Right atrium auricular region (tissue), 2 donors: ENCODE results near the gene RERE. TPM values are rescaled to one million over a fixed set of nuclear protein-coding genes. Genes with fewer than 3 reads are reported as not detected.
A peak's percentile ranks its signal among the peaks of the same experiment; 100 is the strongest.

Source experiments
- DNase-seq: peaks from one replicate; pipeline ENCODE4 v3.0.0-alpha.2; 2019; ENCODE audit warnings: low spot score
- H3K27ac ChIP-seq, 2 donors: fragments of 200-600 bp; sonication (generic); 1 replicate in 1 of 2; 2 replicates in 1 of 2; pipeline ENCODE4 v1.5.1; 2016 to 2019
- H3K27me3 ChIP-seq, 2 donors: fragments of 200-600 bp; sonication (generic); one replicate each; pipeline versions ENCODE4 v1.5.1 to v1.6.0; 2017 to 2019
- H3K36me3 ChIP-seq: fragments of 200-600 bp; sonication (generic); one replicate; pipeline ENCODE4 v1.5.1; 2016
- H3K4me1 ChIP-seq, 2 donors: fragments of 200-600 bp; sonication (generic); one replicate each; pipeline versions ENCODE4 v1.5.1 to v1.6.0; 2017 to 2019
- H3K4me3 ChIP-seq, 2 donors: fragments of 200-600 bp; sonication (generic); 1 replicate in 1 of 2; 2 replicates in 1 of 2; pipeline ENCODE4 v1.5.1; 2017 to 2019; ENCODE audit warnings: mild to moderate bottlenecking in 1 of 2, moderate library complexity in 1 of 2
- H3K9me3 ChIP-seq, 2 donors: fragments of 200-600 bp; sonication (generic); one replicate each; pipeline ENCODE4 v1.5.1; 2019
- total RNA-seq, 2 donors: library from RNA; depleted of rRNA; stranded (reverse); fragments of >200 nt; gene quantifications; one replicate each; pipeline ENCODE4 v1.1.0, GENCODE V29; 2016
- TF ChIP-seq, protein P1 (sequence below), 2 donors: fragments of 200-600 bp; sonication (generic); IDR thresholded peaks; one replicate each; pipeline ENCODE4 v1.5.1; 2019; ENCODE audit warnings: antibody characterized with exemption in 2 of 2

Gene RERE
- total RNA-seq, 2 donors from 2014 or later = 99.8 to 125 TPM

DNA sequence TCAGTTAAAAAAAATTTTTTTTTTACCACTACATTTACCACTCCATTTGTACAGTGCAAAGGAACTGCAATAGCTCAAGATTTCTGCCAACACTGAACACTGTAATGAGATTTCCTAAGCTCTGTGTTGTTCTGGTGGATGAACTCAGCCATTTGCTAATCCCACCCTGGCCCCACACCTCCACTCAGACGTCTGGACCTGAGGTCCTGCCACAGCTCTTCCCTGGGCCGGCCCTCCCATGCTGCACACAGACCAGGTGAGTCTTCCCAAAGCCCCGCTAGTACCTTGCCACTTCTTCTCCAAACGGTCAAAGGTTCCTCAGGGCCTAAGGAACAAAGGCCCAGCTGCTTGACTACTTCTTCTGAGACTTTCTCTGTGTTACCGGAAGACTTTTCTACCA, 443.1 kb downstream of the RERE start:
- peaks cover 8% of the 10 kb centered on the region for H3K36me3 ChIP-seq
- no peak for DNase-seq
- peak overlapping the region; percentile 90 to 98 for H3K27ac ChIP-seq
- H3K4me1 ChIP-seq = peaks cover 0 to 92% of the 10 kb centered on the region in 2 donors
- no peaks in the 10 kb centered on the region for H3K9me3 ChIP-seq
- H3K27me3 ChIP-seq = no peaks in the 10 kb centered on the region
- H3K4me3 ChIP-seq = no peak overlapping the region
- TF ChIP-seq, protein P1, sequence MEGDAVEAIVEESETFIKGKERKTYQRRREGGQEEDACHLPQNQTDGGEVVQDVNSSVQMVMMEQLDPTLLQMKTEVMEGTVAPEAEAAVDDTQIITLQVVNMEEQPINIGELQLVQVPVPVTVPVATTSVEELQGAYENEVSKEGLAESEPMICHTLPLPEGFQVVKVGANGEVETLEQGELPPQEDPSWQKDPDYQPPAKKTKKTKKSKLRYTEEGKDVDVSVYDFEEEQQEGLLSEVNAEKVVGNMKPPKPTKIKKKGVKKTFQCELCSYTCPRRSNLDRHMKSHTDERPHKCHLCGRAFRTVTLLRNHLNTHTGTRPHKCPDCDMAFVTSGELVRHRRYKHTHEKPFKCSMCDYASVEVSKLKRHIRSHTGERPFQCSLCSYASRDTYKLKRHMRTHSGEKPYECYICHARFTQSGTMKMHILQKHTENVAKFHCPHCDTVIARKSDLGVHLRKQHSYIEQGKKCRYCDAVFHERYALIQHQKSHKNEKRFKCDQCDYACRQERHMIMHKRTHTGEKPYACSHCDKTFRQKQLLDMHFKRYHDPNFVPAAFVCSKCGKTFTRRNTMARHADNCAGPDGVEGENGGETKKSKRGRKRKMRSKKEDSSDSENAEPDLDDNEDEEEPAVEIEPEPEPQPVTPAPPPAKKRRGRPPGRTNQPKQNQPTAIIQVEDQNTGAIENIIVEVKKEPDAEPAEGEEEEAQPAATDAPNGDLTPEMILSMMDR (IDR thresholded peaks at IDR 0.05) = no peak

DNA sequence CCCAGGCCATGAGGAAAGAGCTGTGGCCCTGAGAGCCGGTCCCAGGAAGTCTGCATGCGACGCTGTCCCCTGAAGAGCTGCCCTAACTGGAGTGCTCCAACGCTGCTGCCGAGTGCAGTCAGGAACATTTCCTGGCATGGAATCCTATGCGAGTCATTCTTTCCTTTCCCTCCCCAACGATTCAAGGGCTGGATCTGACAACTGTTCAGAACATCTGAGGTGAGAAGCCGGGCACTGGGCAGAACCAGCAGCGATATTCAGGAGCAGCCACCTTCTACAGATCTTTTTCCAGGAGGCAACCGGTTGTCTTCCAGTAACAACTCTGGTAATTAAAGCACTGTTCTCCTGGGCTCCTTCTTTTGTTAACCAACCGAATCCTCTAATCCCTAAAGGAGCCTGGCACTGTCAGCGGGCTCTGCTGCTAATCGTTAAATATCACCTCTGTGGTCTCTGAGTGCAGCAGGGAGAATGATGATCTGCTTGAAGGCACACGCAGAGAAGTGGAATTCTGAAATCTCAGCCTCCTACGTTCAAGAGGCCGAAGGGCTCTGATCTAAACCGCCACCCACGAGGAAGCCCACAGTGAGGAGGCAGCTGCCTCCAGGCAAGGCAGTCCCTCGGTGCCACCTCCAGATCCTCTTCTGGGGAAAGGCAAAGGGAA, 443.7 kb downstream of the RERE start:
- DNase-seq = peak; percentile 90
- H3K9me3 ChIP-seq = no peaks in the 10 kb centered on the region
- peak overlapping the region; percentile 90 to 98 for H3K27ac ChIP-seq
- H3K4me1 ChIP-seq = peaks cover 0 to 90% of the 10 kb centered on the region in 2 donors
- TF ChIP-seq, protein P1 (IDR thresholded peaks at IDR 0.05) = no peak
- no peaks in the 10 kb centered on the region for H3K27me3 ChIP-seq
- peak overlapping the region in 1 of 2 donors; percentile 21 for H3K4me3 ChIP-seq
- H3K36me3 ChIP-seq = peaks cover 8% of the 10 kb centered on the region

- H3K9me3 ChIP-seq = no peaks in the 10 kb centered on the region
- peak overlapping the region; percentile 90 to 98 for H3K27ac ChIP-seq
- peaks cover 0 to 89% of the 10 kb centered on the region in 2 donors for H3K4me1 ChIP-seq
- peaks cover 8% of the 10 kb centered on the region for H3K36me3 ChIP-seq
- H3K4me3 ChIP-seq = peak overlapping the region in 1 of 2 donors; percentile 21
- DNase-seq = no peak
- TF ChIP-seq, protein P1 (IDR thresholded peaks at IDR 0.05) = no peak
- no peaks in the 10 kb centered on the region for H3K27me3 ChIP-seq
These were observed 444.3 kb downstream of the RERE start for GRCh38 chr1:8373125-8373524.

DNA sequence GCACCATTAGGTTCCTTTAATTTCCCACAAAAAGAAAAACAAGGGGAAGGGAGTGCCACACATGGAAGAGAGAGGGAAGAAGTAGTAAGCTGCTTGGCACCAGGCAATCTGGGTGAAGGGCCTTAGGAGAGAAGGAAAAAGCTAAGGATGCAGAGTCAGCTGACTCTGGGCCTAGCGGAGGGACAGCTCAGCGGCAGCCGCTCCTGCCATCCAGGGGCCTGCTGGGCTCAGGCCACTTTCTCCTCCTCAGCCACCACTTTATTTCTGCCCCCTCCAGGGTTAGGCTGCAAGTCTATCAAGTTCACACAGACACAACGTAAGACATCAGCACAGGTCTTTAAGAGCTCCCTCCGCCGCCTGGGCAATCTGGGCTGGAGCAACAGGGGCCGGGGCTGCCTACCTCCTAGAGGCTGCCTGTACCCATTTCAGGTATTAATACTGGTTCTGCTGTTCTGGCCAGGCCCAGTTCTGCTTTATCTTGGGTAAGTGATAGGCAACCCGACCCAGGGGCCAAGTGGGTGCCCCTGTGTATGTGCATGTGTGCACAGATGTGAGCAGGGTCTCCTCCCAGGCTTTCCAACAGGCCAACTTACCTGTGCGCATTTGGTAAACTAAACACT, 446.0 kb downstream of the RERE start:
- TF ChIP-seq, protein P1 (IDR thresholded peaks at IDR 0.05) = no peak
- H3K27ac ChIP-seq = peak overlapping the region; percentile 90 to 98
- no peaks in the 10 kb centered on the region for H3K9me3 ChIP-seq
- H3K36me3 ChIP-seq = peaks cover 10% of the 10 kb centered on the region
- peaks cover 0 to 89% of the 10 kb centered on the region in 2 donors for H3K4me1 ChIP-seq
- DNase-seq = no peak
- H3K27me3 ChIP-seq = no peaks in the 10 kb centered on the region
- H3K4me3 ChIP-seq = no peak overlapping the region

DNA sequence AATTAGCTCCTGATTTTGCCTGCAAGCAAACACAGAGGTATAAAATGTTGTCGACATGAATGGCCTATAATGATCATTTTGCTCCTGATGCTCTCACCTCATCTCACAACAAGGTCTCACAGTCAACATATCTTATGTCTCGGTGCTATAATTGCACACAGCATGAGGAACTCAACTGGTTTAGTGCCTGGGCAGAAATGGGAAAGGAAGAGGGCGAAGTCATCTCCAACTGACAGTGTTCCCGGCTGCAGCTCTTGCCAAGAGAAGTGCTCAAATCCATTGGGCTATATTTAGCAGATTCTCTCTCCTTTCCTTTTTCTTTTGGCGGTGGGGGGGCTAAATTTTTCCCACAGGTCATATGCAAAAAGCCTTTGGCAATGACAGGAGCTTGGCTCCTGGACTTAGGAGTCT, 446.5 kb downstream of the RERE start:
- peaks cover 0 to 93% of the 10 kb centered on the region in 2 donors for H3K4me1 ChIP-seq
- no peak for DNase-seq
- H3K27me3 ChIP-seq = no peaks in the 10 kb centered on the region
- peak overlapping the region; percentile 90 to 98 for H3K27ac ChIP-seq
- H3K36me3 ChIP-seq = peaks cover 15% of the 10 kb centered on the region
- TF ChIP-seq, protein P1 (IDR thresholded peaks at IDR 0.05) = no peak
- no peaks in the 10 kb centered on the region for H3K9me3 ChIP-seq
- no peak overlapping the region for H3K4me3 ChIP-seq
